Measurements from ENCODE around the gene ZNF189.
"Not testable (repeated sequence)": the region's sequence is repeated elsewhere in the genome, so short reads cannot be mapped to it uniquely, and the experiment has no call there.

The ZNF189 gene

DNA sequence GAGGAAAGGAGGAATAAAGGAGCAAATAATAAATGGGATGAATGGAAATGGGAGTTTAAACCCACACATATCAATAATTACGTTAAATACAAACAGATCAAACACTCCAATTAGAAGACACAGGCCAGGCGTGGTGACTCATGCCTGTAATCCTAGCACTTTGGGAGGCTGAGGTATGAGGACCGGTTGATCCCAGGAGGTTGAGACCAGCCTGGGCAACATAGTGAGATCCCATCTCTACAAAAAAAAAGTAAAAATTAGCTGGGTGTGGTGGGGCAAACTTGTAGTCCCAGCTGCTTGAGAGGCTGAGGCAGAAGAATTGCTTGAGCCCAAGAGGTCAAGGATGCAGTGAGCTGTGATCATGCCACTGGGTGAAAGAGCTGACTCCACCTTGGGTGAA, 17.5 kb upstream of the ZNF189 start:
- no peak for DNase-seq

GRCh38 chr9:101381833-101382342, 16.8 kb upstream of the ZNF189 start:
- no peak for DNase-seq

- DNase-seq = no peak
Observed at GRCh38 chr9:101383361-101383760, 15.3 kb upstream of the ZNF189 start.

DNA sequence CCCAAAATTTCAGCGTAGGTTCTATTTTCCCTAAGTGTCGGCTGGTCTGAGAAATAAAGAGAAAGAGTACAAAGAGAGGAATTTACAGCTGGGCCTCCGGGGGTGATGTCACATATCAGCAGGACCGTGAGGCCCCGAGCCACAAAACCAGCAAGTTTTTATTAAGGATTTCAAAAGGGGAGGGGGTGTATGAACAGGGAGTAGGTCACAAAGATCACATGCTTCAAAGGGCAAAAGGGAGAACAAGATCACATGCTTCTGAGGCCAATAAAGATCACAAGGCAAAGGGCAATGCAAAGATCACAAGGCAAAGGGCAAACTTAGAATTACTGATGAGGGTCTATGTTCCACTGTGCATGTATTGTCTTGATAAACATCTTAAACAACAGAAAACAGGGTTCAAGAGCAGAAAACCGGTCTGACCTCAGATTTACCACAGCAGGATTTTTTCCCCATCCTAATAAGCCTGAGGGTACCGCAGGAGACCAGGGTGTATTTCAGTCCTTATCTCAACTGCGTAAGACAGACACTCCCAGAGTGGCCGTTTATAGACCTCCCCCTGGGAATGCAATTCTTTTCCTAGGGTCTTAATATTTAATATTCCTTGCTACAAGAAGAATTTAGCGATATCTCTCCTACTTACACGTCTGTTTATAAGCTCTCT, 13.6 kb upstream of the ZNF189 start, which contains the start of gene BAAT:
Gene BAAT (minus strand): TSS at position 134 of the 664 bp plus-strand sequence. CDS start 13,602 bp downstream, outside the sequence.
- DNase-seq = not testable (repeated sequence)

- no peak for DNase-seq
Observed at GRCh38 chr9:101387871-101388506, 10.7 kb upstream of the ZNF189 start.

DNA sequence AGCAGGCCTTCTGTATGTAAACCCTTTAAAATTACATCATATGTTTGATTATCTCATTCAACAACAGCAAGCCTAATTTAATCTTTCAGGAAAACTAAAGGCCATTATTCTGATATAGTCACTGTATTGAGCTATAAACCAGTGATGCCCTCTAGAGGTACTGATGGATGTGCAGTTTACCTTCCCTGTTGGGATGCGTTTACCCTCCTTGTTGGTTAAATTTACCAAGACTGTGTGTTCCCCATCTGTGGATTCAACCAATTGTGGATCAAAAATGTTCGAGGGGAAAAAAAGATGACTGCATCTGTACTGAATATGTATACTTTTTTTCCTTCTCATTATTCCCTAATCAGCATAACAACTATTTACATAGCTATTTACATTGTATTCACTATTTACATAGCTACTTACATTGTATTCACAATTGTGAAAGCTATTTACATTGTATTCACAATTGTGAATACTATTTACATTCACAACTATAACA, 10.1 kb upstream of the ZNF189 start:
- no peak for DNase-seq

DNA sequence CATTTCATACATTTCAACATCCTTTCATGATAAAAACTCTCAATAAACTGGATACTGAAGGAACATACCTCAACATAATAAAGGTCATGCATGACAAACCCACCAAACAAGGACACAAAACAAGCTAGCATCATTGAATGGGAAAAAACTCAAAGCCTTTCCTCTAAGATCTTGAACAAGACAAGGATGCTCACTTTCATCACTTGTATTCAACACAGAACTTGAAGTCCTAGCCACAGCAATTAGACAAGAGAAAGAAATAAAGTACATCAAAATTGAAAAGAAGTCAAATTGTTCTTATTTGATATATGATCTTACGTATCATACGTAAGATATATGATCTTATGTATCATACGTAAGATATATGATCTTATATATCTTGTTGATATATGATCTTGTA, 5.5 kb upstream of the ZNF189 start:
- no peak for DNase-seq

- no peak for DNase-seq
Observed at GRCh38 chr9:101394687-101395086, 4.0 kb upstream of the ZNF189 start.

DNA sequence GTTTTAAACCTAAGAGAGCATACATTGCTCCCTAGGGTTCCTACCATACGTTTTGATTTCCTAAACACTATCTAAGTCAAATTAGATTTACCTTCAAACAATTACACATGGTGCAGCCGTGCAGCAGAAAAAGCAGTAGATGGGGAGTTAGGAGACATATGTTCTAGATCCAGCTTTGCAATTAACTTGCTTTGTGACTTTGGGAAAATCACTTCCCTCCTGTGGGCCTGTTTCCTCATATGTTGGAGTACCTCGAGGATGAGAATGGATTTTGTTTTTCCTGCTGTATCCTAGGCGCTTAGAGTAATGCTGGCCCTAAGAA, 944 bp upstream of the ZNF189 start:
- no peak for DNase-seq

DNA sequence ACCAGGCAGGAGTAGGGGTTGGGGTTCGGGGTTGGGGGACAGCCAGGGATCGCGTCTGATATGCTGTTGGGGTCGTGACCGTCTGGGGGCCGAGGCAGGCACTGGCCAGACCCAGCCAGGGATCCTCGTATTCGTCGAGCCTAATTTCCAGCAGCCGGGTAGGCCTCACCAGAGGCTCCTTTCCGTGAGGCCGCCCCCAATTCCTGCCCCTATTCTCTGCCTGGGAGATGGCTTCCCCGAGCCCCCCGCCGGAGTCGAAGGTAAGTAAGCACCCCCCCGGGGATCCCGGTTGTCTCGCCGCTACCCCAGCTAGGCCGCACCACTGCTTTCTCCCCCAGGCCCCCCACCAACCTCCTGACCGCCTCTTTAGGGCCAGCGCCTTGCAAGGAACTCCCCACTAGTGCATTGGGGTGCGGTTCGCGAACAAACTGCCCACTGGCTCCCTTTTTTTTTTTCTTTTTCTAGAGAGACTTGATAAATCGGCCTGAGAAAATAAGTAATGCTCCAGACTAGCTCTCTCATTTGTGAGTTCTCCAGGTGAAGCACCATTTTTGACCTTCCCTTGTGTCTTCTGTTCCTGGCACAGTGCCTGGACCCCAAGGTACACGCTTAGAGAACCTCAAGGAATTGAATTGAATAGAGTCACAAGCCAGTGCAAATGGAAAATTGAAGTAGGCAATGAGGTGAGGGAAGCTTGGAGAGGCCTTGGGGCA, 435 bp downstream of the ZNF189 start:
- DNase-seq = no peak

- DNase-seq = no peak
Observed at GRCh38 chr9:101399643-101399970, 956 bp downstream of the ZNF189 start.

DNA sequence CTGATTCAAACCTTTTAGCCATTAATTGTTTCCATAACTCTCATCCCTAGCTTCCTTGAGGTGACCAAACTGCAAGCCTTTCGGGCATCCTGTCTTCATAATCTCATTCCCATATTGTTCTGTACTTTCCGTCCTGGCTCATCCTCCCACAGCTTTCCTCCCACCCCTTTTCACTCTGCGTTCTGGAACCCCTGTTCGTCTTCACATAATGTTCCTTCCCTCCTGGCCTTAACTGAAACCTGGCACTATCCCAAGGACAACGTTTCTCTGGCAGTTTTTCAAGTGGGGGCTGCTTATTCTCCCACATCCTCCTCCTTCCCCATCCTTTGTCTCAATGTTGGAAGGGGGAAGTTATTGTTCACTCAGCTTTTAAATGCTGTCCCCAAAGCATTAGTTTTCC, 1.5 kb downstream of the ZNF189 start:
- no peak for DNase-seq

DNA sequence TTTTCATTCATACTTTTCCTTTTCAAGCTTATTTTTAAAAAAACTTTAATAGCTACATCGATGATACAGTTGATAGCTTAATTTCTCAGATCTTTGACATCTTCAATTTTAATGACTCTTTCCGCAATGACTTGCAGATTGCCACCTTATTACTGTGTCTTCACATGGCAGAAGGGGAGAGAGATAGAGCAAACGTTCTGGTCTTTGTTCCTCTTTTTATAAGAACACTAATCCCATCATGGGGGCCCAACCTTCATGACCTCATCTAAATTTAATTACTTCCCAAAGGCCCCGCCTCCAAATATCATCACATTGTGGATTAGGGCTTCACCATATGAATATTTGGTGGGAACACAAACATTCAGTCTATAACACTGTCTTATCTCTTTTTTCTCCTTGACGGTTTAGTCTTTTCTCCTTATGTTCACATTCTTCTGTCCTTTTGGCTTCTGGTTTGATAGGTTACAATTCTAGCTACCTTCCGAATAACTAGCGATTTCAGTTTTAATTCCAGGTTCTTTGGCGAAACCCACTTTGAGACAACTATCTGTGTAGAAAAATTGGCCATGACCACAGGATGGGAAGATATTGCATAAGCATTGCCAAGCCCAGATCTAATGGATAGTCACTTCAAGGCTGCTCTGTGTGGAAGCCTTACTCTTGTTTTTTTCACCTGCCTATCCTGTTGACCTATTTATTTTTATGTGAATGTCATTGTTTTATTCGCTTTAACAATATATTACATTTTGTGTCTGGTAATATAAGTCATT, 5.0 kb downstream of the ZNF189 start:
- no peak for DNase-seq

GRCh38 chr9:101408374-101409078, 9.9 kb downstream of the ZNF189 start:
- DNase-seq = no peak

DNA sequence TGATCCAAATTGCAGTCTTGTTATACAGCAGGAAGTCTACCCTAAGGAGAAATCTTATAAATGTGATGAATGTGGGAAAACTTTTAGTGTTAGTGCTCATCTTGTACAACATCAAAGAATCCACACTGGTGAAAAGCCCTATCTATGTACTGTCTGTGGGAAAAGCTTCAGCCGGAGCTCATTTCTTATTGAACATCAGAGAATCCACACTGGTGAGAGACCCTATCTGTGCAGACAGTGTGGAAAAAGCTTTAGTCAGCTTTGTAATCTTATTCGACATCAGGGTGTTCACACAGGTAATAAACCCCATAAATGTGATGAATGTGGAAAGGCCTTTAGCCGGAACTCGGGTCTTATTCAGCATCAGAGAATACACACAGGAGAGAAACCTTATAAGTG, 10.4 kb downstream of the ZNF189 start:
- DNase-seq = no peak

DNA sequence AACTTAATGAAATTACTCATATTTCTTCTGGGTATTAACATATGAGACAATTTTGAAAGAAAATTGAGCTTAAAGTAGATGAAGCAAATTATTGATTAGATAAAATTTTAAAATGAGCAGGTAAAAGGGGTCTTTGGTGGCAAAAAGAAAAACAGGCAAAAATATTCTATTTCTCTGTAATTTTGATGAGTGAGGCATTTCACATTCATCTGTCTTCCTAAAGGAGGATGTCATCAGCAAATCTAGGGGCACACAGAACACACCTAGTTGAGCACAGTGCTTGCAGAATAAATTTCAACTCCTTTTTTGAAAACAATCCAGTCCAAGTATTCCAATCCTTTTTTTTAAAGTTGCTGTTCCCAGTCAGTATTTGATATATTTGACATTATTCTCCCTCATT, 16.2 kb downstream of the ZNF189 start:
- DNase-seq = no peak

DNA sequence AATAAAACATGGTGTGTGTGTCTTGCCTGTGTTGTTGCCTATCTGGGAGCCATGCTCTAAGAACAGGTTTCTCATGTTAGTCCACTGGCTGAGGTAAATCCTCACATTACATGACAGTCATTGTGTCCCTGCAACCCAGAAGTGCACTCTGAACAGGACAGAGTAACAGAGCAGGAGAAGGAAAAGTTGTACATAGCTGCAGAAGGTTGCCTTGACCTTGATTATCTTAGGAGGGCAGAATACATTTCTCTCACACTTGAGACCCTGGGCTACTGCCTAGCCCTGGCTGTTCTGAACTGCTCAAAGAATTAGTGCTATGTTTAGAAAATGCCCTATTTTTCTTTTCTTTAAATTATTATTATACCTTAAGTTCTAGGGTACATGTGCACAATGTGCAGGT, 16.9 kb downstream of the ZNF189 start:
- DNase-seq = no peak

DNA sequence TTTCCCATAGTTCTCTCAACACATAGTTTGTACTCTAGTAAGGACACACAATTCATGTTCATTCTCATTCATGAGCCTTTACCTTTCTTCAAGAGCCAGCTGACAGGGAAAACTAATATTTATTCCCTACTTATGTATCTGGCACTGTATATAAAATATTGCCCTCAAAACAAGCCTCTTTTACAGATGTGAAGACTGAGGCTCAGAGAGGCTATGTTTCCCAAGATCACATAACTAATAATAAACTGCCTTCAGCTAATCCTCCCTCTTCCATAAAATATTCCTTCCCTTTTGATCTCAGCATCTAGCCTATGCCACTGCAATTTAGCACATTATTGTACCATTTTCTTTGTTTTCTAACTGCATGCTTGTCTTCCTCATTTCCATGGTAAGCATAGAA, 18.7 kb downstream of the ZNF189 start:
- no peak for DNase-seq

GRCh38 chr9:101417977-101418376, 19.3 kb downstream of the ZNF189 start:
- DNase-seq = no peak

DNA sequence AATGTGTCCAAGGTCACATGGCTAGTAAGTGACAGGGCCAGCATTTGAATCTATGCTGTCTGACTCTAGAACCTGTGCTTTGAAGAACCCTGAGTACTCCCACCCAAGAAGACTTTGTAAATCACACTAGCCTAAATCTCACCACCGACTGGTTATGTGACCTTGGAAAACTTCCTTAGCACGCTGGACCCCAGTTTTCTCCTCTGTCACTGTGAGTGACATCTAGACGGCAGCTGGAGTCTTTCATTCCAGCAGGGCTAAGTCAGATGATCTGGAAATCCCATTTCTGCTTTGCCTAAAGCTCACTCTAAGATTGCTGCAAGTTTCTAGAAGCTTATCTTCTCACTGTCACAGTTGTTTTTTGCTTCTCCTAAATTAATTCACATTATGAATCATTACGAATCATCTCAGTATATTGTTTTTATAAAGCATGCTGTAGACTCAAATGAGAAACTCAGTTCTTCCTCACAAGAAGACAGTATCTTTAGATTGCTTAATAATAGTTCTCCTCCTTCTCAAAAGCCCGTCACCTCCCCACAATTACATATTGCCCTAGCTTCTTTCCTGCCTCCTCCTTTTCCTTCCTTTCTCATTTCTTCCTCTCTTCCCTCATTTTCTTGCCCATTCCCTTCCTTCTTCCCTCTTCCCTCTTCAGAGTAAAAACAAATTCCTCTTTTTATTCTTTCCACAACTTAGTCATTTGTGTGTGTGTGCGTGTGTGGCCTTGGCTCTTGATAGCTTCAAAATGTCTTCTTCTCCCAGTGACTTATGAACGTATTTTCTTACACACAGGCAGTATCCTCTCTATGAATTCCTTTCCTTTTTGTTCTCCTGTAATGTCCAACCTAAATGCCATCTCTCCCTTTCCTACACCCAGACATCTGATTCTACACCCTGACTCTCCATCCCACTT, 20.1 kb downstream of the ZNF189 start:
- no peak for DNase-seq

GRCh38 chr9:101419863-101420262, 21.2 kb downstream of the ZNF189 start:
- no peak for DNase-seq

GRCh38 chr9:101421653-101422065, 23.0 kb downstream of the ZNF189 start:
- no peak for DNase-seq

Measured in T1000 (cell line).